Measurements from ENCODE around the gene DIP2A. TPM values are rescaled to one million over a fixed set of nuclear protein-coding genes. Genes with fewer than 3 reads are reported as not detected.

The DIP2A gene
- total and polyA plus RNA-seq, 2 of the 13 experiments (the other 11 are each of a cell fraction or from before 2014, with no cell fraction given), result 18.5 to 37.6 TPM

DNA sequence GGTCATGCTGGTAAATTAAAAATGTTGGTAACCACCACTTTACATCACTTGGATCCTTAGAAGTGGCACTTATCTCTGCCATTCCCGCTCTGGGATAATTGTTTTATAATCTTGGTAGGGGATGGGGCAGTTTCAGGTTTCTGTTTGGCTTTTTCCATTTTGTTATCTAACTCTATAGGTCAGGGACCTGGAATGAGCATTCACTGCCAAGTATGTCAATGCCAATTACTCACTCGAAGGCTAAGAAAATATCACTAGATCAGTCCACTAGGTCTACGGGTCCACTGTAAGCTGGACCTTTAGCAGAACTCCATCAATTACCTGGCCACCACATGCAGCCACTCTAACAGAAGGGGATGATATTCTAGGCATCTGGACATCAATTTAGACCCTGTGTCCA lies 4.5 kb upstream of the DIP2A start:
- intact Hi-C loops (cut with micrococcal nuclease; ENCODE audit: unreplicated experiment), result no loop called here
- ATAC-seq, result no peak

More for the DNA sequence above, 4.5 kb upstream of the DIP2A start:
- H3K27ac ChIP-seq (ENCODE audit: extremely low read length, insufficient read depth, low read length), result no peak overlapping the region
- no peak overlapping the region for H2AFZ ChIP-seq (ENCODE audit: low read length)
- FAIRE-seq (no peak), DNase-seq (ENCODE audit: low spot score) (no peak)
- peaks cover 37% of the 10 kb centered on the region for H3K4me1 ChIP-seq (ENCODE audit: insufficient read depth, low read length)
- H3K9me3 ChIP-seq (ENCODE audit: low read length), result no peaks in the 10 kb centered on the region
- H3K9ac ChIP-seq (ENCODE audit: insufficient read depth, low read depth, low read length), result no peak overlapping the region
- no TSS peak for BruUV-seq (replicated peaks)
- no peaks in the 10 kb centered on the region for H4K20me1 ChIP-seq (ENCODE audit: insufficient read depth, low read length)
- peaks cover 23% of the 10 kb centered on the region for H3K79me2 ChIP-seq (ENCODE audit: insufficient read depth, low read length)
- ChIA-PET POLR2A (no interaction called here), CTCF (ENCODE audit: low intra/inter-chr PET ratio, low total read pairs) (no interaction called here)
- WGBS (ENCODE audit: low lambda C conversion rate), result 62% methylated on average over 3 of the region's 3 CpGs
- H3K4me3 ChIP-seq (replicated peaks in 1 of 3; ENCODE audit: insufficient read depth in 1 of 3, low read depth in 2 of 3, low read length in 3 of 3), result no peak overlapping the region
- TF ChIP-seq, protein P1, sequence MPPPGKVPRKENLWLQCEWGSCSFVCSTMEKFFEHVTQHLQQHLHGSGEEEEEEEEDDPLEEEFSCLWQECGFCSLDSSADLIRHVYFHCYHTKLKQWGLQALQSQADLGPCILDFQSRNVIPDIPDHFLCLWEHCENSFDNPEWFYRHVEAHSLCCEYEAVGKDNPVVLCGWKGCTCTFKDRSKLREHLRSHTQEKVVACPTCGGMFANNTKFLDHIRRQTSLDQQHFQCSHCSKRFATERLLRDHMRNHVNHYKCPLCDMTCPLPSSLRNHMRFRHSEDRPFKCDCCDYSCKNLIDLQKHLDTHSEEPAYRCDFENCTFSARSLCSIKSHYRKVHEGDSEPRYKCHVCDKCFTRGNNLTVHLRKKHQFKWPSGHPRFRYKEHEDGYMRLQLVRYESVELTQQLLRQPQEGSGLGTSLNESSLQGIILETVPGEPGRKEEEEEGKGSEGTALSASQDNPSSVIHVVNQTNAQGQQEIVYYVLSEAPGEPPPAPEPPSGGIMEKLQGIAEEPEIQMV (CRISPR knock-in tag; IDR thresholded peaks at IDR 0.05; ENCODE audit: low read depth), result no peak
- TF ChIP-seq ZNF326 (CRISPR knock-in tag; IDR thresholded peaks at IDR 0.05; ENCODE audit: borderline replicate concordance) (no peak), ZNF382 (CRISPR knock-in tag; IDR thresholded peaks at IDR 0.05; ENCODE audit: borderline replicate concordance) (no peak), MED13 (CRISPR knock-in tag; IDR thresholded peaks at IDR 0.05) (no peak), CCDC6 (CRISPR knock-in tag; IDR thresholded peaks at IDR 0.05) (no peak), ZNF839 (CRISPR knock-in tag; IDR thresholded peaks at IDR 0.05; ENCODE audit: borderline replicate concordance) (no peak), KLF15 (CRISPR knock-in tag; IDR thresholded peaks at IDR 0.05; ENCODE audit: borderline replicate concordance) (no peak), HNF4G (IDR thresholded peaks at IDR 0.05; ENCODE audit: borderline replicate concordance, low read depth, low read length) (no peak), HNF4G (CRISPR knock-in tag; IDR thresholded peaks at IDR 0.05; ENCODE audit: borderline replicate concordance, low read depth) (no peak), ZNF605 (CRISPR knock-in tag; IDR thresholded peaks at IDR 0.05) (no peak), RELA (CRISPR knock-in tag; IDR thresholded peaks at IDR 0.05) (no peak)
- TF ChIP-seq, protein P2, sequence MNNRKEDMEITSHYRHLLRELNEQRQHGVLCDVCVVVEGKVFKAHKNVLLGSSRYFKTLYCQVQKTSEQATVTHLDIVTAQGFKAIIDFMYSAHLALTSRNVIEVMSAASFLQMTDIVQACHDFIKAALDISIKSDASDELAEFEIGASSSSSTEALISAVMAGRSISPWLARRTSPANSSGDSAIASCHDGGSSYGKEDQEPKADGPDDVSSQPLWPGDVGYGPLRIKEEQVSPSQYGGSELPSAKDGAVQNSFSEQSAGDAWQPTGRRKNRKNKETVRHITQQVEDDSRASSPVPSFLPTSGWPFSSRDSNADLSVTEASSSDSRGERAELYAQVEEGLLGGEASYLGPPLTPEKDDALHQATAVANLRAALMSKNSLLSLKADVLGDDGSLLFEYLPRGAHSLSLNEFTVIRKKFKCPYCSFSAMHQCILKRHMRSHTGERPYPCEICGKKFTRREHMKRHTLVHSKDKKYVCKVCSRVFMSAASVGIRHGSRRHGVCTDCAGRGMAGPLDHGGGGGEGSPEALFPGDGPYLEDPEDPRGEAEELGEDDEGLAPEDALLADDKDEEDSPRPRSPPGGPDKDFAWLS (CRISPR knock-in tag; IDR thresholded peaks at IDR 0.05; ENCODE audit: borderline replicate concordance), result no peak
- TF ChIP-seq, protein P3, sequence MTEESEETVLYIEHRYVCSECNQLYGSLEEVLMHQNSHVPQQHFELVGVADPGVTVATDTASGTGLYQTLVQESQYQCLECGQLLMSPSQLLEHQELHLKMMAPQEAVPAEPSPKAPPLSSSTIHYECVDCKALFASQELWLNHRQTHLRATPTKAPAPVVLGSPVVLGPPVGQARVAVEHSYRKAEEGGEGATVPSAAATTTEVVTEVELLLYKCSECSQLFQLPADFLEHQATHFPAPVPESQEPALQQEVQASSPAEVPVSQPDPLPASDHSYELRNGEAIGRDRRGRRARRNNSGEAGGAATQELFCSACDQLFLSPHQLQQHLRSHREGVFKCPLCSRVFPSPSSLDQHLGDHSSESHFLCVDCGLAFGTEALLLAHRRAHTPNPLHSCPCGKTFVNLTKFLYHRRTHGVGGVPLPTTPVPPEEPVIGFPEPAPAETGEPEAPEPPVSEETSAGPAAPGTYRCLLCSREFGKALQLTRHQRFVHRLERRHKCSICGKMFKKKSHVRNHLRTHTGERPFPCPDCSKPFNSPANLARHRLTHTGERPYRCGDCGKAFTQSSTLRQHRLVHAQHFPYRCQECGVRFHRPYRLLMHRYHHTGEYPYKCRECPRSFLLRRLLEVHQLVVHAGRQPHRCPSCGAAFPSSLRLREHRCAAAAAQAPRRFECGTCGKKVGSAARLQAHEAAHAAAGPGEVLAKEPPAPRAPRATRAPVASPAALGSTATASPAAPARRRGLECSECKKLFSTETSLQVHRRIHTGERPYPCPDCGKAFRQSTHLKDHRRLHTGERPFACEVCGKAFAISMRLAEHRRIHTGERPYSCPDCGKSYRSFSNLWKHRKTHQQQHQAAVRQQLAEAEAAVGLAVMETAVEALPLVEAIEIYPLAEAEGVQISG (CRISPR knock-in tag; IDR thresholded peaks at IDR 0.05), result no peak
- H3K4me2 ChIP-seq (ENCODE audit: low read depth, low read length), result no peak overlapping the region
- H3K36me3 ChIP-seq (replicated peaks in 1 of 2; ENCODE audit: control insufficient read depth in 1 of 2, insufficient read depth in 2 of 2, low read length in 2 of 2), result peaks cover 0 to 3% of the 10 kb centered on the region in 2 experiments; a peak in 3 of 5 replicates
- in situ Hi-C loops (cut with HindIII; ENCODE audit: extremely low pct_ligation_motif_present, low pct_unique_long_range_greater_than_20kb), result no loop called here
- H3K27me3 ChIP-seq (ENCODE audit: control insufficient read depth in 1 of 2, insufficient read depth in 2 of 2, low read length in 2 of 2), result no peaks in the 10 kb centered on the region

Data from HepG2 (cell line).